ENCODE measurements around the gene HOXC10.

HOXC10 gene

GRCh38 chr12:53996240-53997203 lies 11.6 kb downstream of the HOXC10 start:
- TF ChIP-seq CTCF (IDR thresholded peaks at IDR 0.05; ENCODE audit: low read depth, low read length), result no peak
- H3K4me3 ChIP-seq (ENCODE audit: low read depth, low read length), result peak overlapping the region; percentile 29
- in situ Hi-C loops (cut with HindIII; ENCODE audit: low sequenced_read_pairs), result no loop called here
- no peak for DNase-seq (ENCODE audit: low read depth, low spot score)

- TF ChIP-seq CTCF (IDR thresholded peaks at IDR 0.05; ENCODE audit: low read depth, low read length), result no peak
- no peak overlapping the region for H3K4me3 ChIP-seq (ENCODE audit: low read depth, low read length)
- in situ Hi-C loops (cut with HindIII; ENCODE audit: low sequenced_read_pairs), result no loop called here
- no peak for DNase-seq (ENCODE audit: low read depth, low spot score)
Observed at GRCh38 chr12:53997204-53998109, 12.5 kb downstream of the HOXC10 start.

- H3K4me3 ChIP-seq (ENCODE audit: low read depth, low read length), result no peak overlapping the region
- TF ChIP-seq CTCF (IDR thresholded peaks at IDR 0.05; ENCODE audit: low read depth, low read length), result no peak
- DNase-seq (ENCODE audit: low read depth, low spot score), result no peak
- in situ Hi-C loops (cut with HindIII; ENCODE audit: low sequenced_read_pairs), result no loop called here
Observed at GRCh38 chr12:53998110-53998899, 13.4 kb downstream of the HOXC10 start.

GRCh38 chr12:53998900-53999236 lies 13.9 kb downstream of the HOXC10 start:
- no peak for DNase-seq (ENCODE audit: low read depth, low spot score)
- TF ChIP-seq CTCF (IDR thresholded peaks at IDR 0.05; ENCODE audit: low read depth, low read length), result no peak
- no peak overlapping the region for H3K4me3 ChIP-seq (ENCODE audit: low read depth, low read length)
- in situ Hi-C loops (cut with HindIII; ENCODE audit: low sequenced_read_pairs), result no loop called here

GRCh38 chr12:53999559-54000115 lies 14.7 kb downstream of the HOXC10 start:
- peak overlapping the region; percentile 55 for H3K4me3 ChIP-seq (ENCODE audit: low read depth, low read length)
- peak; percentile 78 for DNase-seq (ENCODE audit: low read depth, low spot score)
- in situ Hi-C loops (cut with HindIII; ENCODE audit: low sequenced_read_pairs), result loop anchor here (25.0 kb wide), 1 partner anchor 188 kb away; the partner anchor contains the start of gene SMUG1
- no peak for TF ChIP-seq CTCF (IDR thresholded peaks at IDR 0.05; ENCODE audit: low read depth, low read length)
